ENCODE measurements around the gene NELFCD. TPM values are rescaled to one million over a fixed set of nuclear protein-coding genes. Genes with fewer than 3 reads are reported as not detected.

NELFCD gene
- total RNA-seq, 2 experiments from 2014 or later: 95.7 to 97.0 TPM

DNA sequence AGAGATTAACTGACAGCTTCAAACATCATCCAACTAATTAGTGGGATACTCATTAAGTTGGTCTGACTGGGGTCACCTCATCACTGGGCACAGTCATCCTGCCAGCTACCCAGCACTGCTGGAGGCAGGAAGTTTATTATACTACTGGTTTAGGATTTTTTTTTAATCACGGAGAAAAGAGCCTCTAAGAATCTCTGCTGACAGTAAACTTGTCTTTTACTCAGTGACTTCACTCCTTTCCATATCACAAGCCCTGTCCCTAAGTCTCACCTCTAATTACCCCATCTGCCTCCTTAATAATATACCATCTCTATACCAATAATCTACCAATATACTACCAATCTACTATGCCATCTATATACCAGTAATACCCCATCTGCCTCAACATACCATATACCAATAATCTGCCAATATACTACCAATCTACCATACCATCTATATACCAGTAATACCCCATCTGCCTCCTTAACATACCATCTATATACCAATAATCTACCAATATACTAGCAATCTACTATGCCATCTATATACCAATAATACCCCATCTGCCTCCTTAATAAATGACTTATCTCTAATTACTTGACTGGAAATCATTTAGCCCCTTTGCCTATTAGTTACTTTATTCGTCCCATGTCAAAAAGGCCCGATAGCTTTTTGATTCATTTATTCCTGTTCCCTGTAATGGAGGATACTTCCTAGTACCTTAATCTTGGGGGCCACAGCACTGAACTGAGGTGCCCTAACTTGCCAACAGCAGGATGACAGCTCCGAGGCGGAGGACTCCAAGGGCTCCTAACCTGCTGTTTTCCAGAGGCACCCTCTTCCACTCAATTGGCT lies 46.1 kb downstream of the NELFCD start:
- ChIA-PET CTCF (no interaction called here), POLR2A (interaction anchor here (0.7 kb wide), 1 partner anchor 129 kb away, joined by 3 read pairs; no protein-coding TSS in a partner anchor)
- no peak for ATAC-seq (ENCODE audit: poor library complexity)
- H3K27me3 ChIP-seq (ENCODE audit: control insufficient read depth in 1 of 2, insufficient read depth in 2 of 2, low read length in 2 of 2): no peaks in the 10 kb centered on the region
- peaks cover 77% of the 10 kb centered on the region for H3K36me3 ChIP-seq (ENCODE audit: insufficient read depth, low read length)
- H3K9me3 ChIP-seq (ENCODE audit: control insufficient read depth in 1 of 2, insufficient read depth in 1 of 2, low read length in 2 of 2): no peaks in the 10 kb centered on the region
- Mint-ChIP-seq H3K27ac (no peak overlapping the region), H3K9me3 (no peaks in the 10 kb centered on the region), H3K4me3 (no peak overlapping the region), H3K27me3 (no peaks in the 10 kb centered on the region), H3K4me1 (ENCODE audit: low read depth) (peaks cover 71% of the 10 kb centered on the region), H3K36me3 (ENCODE audit: low read depth) (peaks cover 98% of the 10 kb centered on the region)
- intact Hi-C loops (cut with DNase I, micrococcal nuclease): no loop called here
- no peak for DNase-seq
- H3K27ac ChIP-seq (ENCODE audit: low read depth in 1 of 2, low read length in 2 of 2): no peak overlapping the region
- no peak overlapping the region for H3K4me3 ChIP-seq (ENCODE audit: low read length)
- peaks cover 31% of the 10 kb centered on the region for H3K4me1 ChIP-seq (ENCODE audit: insufficient read depth, low read length)
- TF ChIP-seq, protein P1, sequence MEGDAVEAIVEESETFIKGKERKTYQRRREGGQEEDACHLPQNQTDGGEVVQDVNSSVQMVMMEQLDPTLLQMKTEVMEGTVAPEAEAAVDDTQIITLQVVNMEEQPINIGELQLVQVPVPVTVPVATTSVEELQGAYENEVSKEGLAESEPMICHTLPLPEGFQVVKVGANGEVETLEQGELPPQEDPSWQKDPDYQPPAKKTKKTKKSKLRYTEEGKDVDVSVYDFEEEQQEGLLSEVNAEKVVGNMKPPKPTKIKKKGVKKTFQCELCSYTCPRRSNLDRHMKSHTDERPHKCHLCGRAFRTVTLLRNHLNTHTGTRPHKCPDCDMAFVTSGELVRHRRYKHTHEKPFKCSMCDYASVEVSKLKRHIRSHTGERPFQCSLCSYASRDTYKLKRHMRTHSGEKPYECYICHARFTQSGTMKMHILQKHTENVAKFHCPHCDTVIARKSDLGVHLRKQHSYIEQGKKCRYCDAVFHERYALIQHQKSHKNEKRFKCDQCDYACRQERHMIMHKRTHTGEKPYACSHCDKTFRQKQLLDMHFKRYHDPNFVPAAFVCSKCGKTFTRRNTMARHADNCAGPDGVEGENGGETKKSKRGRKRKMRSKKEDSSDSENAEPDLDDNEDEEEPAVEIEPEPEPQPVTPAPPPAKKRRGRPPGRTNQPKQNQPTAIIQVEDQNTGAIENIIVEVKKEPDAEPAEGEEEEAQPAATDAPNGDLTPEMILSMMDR (IDR thresholded peaks at IDR 0.05): no peak

DNA sequence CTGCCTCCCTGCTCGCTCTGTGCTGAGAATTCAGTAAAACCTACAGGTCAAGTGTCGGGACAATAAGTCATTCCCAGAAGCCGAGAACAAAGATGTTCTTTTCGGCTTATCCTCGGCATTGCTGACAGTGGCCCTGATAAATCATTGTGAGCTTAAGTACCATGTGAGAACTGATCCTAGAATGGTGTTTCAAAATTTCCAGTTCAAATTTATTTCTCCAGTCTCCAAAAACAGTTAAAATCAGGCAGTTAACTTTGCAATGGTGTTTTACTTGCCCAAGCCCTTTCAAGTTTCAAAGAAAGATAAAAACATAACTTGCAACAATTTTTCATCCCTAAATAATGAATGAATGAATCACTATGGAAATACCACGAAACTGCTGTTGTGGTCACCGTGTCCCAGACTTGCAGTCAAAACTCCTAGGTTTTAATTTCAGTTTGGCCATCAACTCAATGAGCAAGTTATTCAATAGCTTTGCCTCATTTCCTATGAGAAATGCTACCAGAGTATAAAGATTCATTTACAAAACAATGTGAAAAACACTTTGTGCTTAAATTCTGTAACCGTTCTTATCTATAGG lies 46.8 kb downstream of the NELFCD start:
- peaks cover 96% of the 10 kb centered on the region for H3K36me3 Mint-ChIP-seq (ENCODE audit: low read depth)
- H3K9me3 ChIP-seq (ENCODE audit: control insufficient read depth in 1 of 2, insufficient read depth in 1 of 2, low read length in 2 of 2): no peaks in the 10 kb centered on the region
- no peaks in the 10 kb centered on the region for H3K9me3 Mint-ChIP-seq
- H3K4me3 ChIP-seq (ENCODE audit: low read length): no peak overlapping the region
- ChIA-PET CTCF (no interaction called here), POLR2A (interaction anchor here (0.7 kb wide), 3 partner anchors 11 to 130 kb away, joined by 3 to 4 read pairs (median 3); no protein-coding TSS in a partner anchor)
- no peaks in the 10 kb centered on the region for H3K27me3 Mint-ChIP-seq
- no peak overlapping the region for H3K27ac ChIP-seq (ENCODE audit: low read depth in 1 of 2, low read length in 2 of 2)
- H3K36me3 ChIP-seq (ENCODE audit: insufficient read depth, low read length): peaks cover 70% of the 10 kb centered on the region
- no peaks in the 10 kb centered on the region for H3K27me3 ChIP-seq (ENCODE audit: control insufficient read depth in 1 of 2, insufficient read depth in 2 of 2, low read length in 2 of 2)
- peaks cover 75% of the 10 kb centered on the region for H3K4me1 Mint-ChIP-seq (ENCODE audit: low read depth)
- DNase-seq (no peak), ATAC-seq (ENCODE audit: poor library complexity) (no peak)
- intact Hi-C loops (cut with DNase I, micrococcal nuclease): no loop called here
- TF ChIP-seq, protein P1 (IDR thresholded peaks at IDR 0.05): no peak
- H3K4me1 ChIP-seq (ENCODE audit: insufficient read depth, low read length): peaks cover 35% of the 10 kb centered on the region
- H3K27ac Mint-ChIP-seq: no peak overlapping the region
- H3K4me3 Mint-ChIP-seq: no peak overlapping the region

DNA sequence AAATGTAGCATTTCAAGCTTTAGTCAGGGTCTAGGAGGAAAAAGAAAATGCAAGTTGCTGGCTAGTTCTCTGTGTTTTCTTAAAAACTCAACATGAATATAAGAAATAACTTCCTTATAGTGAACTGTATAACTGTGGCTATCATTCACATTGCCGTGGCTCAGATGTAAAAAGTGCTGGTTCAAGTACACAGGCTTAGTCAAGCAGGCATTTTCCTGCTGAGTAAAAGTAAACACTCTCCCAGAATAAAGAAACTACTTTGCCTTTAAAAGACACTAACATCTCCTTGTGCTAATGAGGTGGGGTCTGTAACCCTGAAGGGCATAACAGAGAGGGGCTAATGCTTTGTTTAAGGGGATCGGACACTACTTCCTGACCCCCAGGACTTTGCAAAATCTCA lies 47.8 kb downstream of the NELFCD start:
- DNase-seq: no peak
- Histone ChIP-seq H3K4me3 (ENCODE audit: low read length) (no peak overlapping the region), H3K27ac (ENCODE audit: low read depth in 1 of 2, low read length in 2 of 2) (no peak overlapping the region), H3K9me3 (ENCODE audit: control insufficient read depth in 1 of 2, insufficient read depth in 1 of 2, low read length in 2 of 2) (no peaks in the 10 kb centered on the region), H3K4me1 (ENCODE audit: insufficient read depth, low read length) (peaks cover 36% of the 10 kb centered on the region), H3K27me3 (ENCODE audit: control insufficient read depth in 1 of 2, insufficient read depth in 2 of 2, low read length in 2 of 2) (no peaks in the 10 kb centered on the region), H3K36me3 (ENCODE audit: insufficient read depth, low read length) (peaks cover 65% of the 10 kb centered on the region)
- H3K4me3 Mint-ChIP-seq: peak overlapping the region; percentile 7
- H3K4me1 Mint-ChIP-seq (ENCODE audit: low read depth): peaks cover 77% of the 10 kb centered on the region
- intact Hi-C loops (cut with DNase I, micrococcal nuclease): no loop called here
- no peaks in the 10 kb centered on the region for H3K27me3 Mint-ChIP-seq
- ATAC-seq (ENCODE audit: poor library complexity): no peak
- TF ChIP-seq, protein P1 (IDR thresholded peaks at IDR 0.05): no peak
- H3K9me3 Mint-ChIP-seq: no peaks in the 10 kb centered on the region
- H3K36me3 Mint-ChIP-seq (ENCODE audit: low read depth): peaks cover 90% of the 10 kb centered on the region
- peak overlapping the region; percentile 87 for H3K27ac Mint-ChIP-seq
- ChIA-PET POLR2A (interaction anchor here (0.7 to 0.8 kb wide), 3 partner anchors 12 to 139 kb away, joined by 3 to 4 read pairs (median 3); no protein-coding TSS in a partner anchor), CTCF (interaction anchor here (0.8 kb wide), 1 partner anchor 20 kb away, joined by 3 read pairs; no protein-coding TSS in a partner anchor)

All from CD4-positive, alpha-beta T cell (primary cell).